Measurements from ENCODE around the gene ZNF8.
"Not testable (repeated sequence)": the region's sequence is repeated elsewhere in the genome, so short reads cannot be mapped to it uniquely, and the experiment has no call there.

Gene ZNF8

GRCh38 chr19:58305932-58306323 lies 27.2 kb downstream of the ZNF8 start:
- H3K9me3 ChIP-seq: no peaks in the 10 kb centered on the region; the same call in 1 of the 2 replicates
- no peak for DNase-seq (ENCODE audit: low spot score in 2 of 2)
- 0 out of 2 replicates have a peak, but pooled peaks cover 4% of the 10 kb centered on the region for H3K4me1 ChIP-seq
- H3K27me3 ChIP-seq (ENCODE audit: low read depth): no peaks in the 10 kb centered on the region
- in situ Hi-C loops (cut with MboI; ENCODE audit: low sequenced_read_pairs): no loop called here
- H3K36me3 ChIP-seq (replicated peaks): peaks cover 42% of the 10 kb centered on the region
- H3K4me3 ChIP-seq: peak overlapping the region; percentile 84

- Histone ChIP-seq H3K36me3 (replicated peaks) (peaks cover 53% of the 10 kb centered on the region), H3K27me3 (ENCODE audit: low read depth) (no peaks in the 10 kb centered on the region), H3K9me3 (no peaks in the 10 kb centered on the region; the same call in 1 of the 2 replicates), H3K4me1 (0 out of 2 replicates have a peak, but pooled peaks cover 4% of the 10 kb centered on the region), H3K4me3 (no peak overlapping the region)
- DNase-seq (ENCODE audit: low spot score in 2 of 2): no peak
- in situ Hi-C loops (cut with MboI; ENCODE audit: low sequenced_read_pairs): no loop called here
These were observed 29.0 kb downstream of the ZNF8 start for GRCh38 chr19:58307736-58308135.

DNA sequence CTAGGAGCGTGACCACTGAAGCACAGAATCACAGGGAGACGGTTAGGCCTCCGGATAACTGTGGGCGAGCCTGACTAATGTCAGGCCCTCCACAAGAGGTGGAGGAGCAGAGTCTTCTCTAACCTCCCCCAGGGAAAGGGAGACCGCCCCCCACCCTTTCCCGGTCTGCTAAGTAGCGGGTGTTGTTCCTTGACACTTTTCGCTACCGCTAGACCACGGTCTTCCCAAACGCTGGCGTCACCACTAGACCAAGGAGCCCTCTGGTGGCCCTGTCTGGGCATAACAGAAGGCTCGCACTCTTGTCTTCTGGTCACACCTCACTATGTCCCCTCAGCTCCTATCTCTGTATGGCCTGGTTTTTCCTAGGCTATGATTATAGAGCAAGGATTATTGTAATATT lies 31.9 kb downstream of the ZNF8 start:
- H3K4me3 ChIP-seq; H3K4me1 ChIP-seq; in situ Hi-C loops (cut with MboI; ENCODE audit: low sequenced_read_pairs); H3K9me3 ChIP-seq; H3K27me3 ChIP-seq (ENCODE audit: low read depth): not testable (repeated sequence)
- H3K36me3 ChIP-seq (replicated peaks): peaks cover 70% of the 10 kb centered on the region
- peak in 1 of 2 experiments; percentile 33 for DNase-seq (ENCODE audit: low spot score in 2 of 2)

DNA sequence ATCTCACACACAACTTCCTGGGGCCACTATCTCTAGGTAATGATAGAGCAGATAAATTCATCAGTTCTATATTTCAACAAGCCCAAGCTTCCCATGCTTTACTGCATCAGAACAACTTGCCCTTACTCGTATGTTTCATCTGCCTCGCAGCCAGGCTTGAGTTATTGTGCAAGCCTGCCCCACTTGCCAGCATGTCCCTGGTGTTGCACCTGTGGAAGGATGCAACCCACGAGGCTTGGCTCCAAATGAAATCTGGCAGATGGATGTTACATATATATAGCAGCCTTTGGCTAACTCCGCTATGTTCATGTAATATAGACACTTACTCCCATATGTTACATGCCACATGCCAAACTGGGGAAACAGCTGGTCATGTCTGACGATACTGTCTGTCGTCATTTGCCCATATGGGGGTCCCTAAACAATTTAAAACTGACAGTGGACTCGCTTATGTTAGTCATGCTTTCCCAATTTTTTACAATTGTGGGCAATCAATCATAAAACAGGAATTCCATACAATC lies 32.6 kb downstream of the ZNF8 start:
- no peak overlapping the region for H3K4me3 ChIP-seq
- H3K9me3 ChIP-seq: no peaks in the 10 kb centered on the region
- no peaks in the 10 kb centered on the region for H3K27me3 ChIP-seq (ENCODE audit: low read depth)
- DNase-seq (ENCODE audit: low spot score in 2 of 2): no peak
- in situ Hi-C loops (cut with MboI; ENCODE audit: low sequenced_read_pairs): no loop called here
- no peaks in the 10 kb centered on the region for H3K4me1 ChIP-seq
- peaks cover 73% of the 10 kb centered on the region for H3K36me3 ChIP-seq (replicated peaks)

DNA sequence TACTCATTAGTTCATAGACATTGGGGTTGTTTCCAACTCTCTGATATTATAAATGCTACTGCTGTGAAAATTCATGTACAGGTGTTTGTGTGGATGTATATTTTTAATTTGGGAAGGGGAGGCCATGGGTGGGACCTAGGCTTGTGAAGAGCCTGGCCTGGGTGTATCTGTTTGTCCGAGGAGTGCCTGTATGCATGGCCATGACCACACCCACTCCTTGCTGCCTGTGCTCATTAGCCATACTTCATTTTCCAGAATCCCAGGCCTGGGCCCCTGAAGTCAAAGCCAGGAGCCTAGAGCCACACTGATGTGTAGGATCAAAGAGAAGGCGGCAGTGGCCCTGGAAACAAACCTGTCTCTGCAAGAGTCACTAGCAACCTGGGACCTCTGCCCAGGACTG lies 36.8 kb downstream of the ZNF8 start:
- in situ Hi-C loops (cut with MboI; ENCODE audit: low sequenced_read_pairs): no loop called here
- no peak overlapping the region for H3K4me3 ChIP-seq
- no peaks in the 10 kb centered on the region for H3K27me3 ChIP-seq (ENCODE audit: low read depth)
- peaks cover 44% of the 10 kb centered on the region for H3K36me3 ChIP-seq (replicated peaks)
- no peaks in the 10 kb centered on the region for H3K4me1 ChIP-seq
- H3K9me3 ChIP-seq: no peaks in the 10 kb centered on the region
- DNase-seq (ENCODE audit: low spot score in 2 of 2): no peak

- no peaks in the 10 kb centered on the region for H3K27me3 ChIP-seq (ENCODE audit: low read depth)
- in situ Hi-C loops (cut with MboI; ENCODE audit: low sequenced_read_pairs): no loop called here
- no peak overlapping the region for H3K4me3 ChIP-seq
- H3K36me3 ChIP-seq (replicated peaks): peaks cover 28% of the 10 kb centered on the region
- no peaks in the 10 kb centered on the region for H3K4me1 ChIP-seq
- H3K9me3 ChIP-seq: no peaks in the 10 kb centered on the region
- peak in 1 of 2 experiments; percentile 55 for DNase-seq (ENCODE audit: low spot score in 2 of 2)
These were observed 38.8 kb downstream of the ZNF8 start for GRCh38 chr19:58317476-58318072.

DNA sequence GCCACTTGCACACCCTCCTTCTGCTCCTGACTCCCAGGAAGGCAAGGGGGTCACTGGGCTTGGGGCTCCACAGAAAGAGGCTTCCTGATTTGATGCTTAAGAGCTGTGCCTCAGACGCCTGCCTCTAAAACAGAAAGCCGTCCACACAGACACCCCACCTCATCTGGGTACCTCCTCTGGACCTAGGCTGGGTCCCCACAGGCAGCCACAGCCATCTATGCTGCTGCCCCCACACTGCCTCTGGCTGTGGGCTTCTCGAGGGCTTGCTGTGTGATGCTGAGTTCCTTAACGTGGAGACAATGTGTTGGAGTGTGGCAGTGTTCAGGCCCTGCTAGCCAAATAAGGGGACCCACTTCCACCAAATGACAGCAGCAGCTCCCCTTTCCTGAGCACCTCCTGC lies 39.5 kb downstream of the ZNF8 start:
- Histone ChIP-seq H3K36me3 (replicated peaks) (peaks cover 21% of the 10 kb centered on the region), H3K27me3 (ENCODE audit: low read depth) (no peaks in the 10 kb centered on the region), H3K4me3 (no peak overlapping the region), H3K4me1 (no peaks in the 10 kb centered on the region), H3K9me3 (no peaks in the 10 kb centered on the region)
- in situ Hi-C loops (cut with MboI; ENCODE audit: low sequenced_read_pairs): no loop called here
- DNase-seq (ENCODE audit: low spot score in 2 of 2): no peak

- Histone ChIP-seq H3K36me3 (replicated peaks) (peaks cover 11% of the 10 kb centered on the region; the same call in 1 of the 2 replicates), H3K4me1 (no peaks in the 10 kb centered on the region), H3K4me3 (no peak overlapping the region), H3K9me3 (no peaks in the 10 kb centered on the region), H3K27me3 (ENCODE audit: low read depth) (no peaks in the 10 kb centered on the region)
- in situ Hi-C loops (cut with MboI; ENCODE audit: low sequenced_read_pairs): no loop called here
- no peak for DNase-seq (ENCODE audit: low spot score in 2 of 2)
These were observed 40.5 kb downstream of the ZNF8 start for GRCh38 chr19:58319241-58319640.

GRCh38 chr19:58325311-58326022 lies 46.7 kb downstream of the ZNF8 start:
- Histone ChIP-seq H3K9me3 (no peaks in the 10 kb centered on the region), H3K4me3 (peak overlapping the region; percentile 99), H3K27me3 (ENCODE audit: low read depth) (no peaks in the 10 kb centered on the region), H3K36me3 (replicated peaks) (no peaks in the 10 kb centered on the region; the same call in none of the 2 replicates), H3K4me1 (peaks cover 13% of the 10 kb centered on the region)
- DNase-seq (ENCODE audit: low spot score in 2 of 2): no peak
- in situ Hi-C loops (cut with MboI; ENCODE audit: low sequenced_read_pairs): no loop called here

GRCh38 chr19:58326501-58326913 lies 47.8 kb downstream of the ZNF8 start:
- peaks cover 13% of the 10 kb centered on the region for H3K4me1 ChIP-seq
- H3K9me3 ChIP-seq: no peaks in the 10 kb centered on the region
- H3K4me3 ChIP-seq: peak overlapping the region; percentile 99
- no peak for DNase-seq (ENCODE audit: low spot score in 2 of 2)
- H3K36me3 ChIP-seq (replicated peaks): no peaks in the 10 kb centered on the region; the same call in none of the 2 replicates
- H3K27me3 ChIP-seq (ENCODE audit: low read depth): no peaks in the 10 kb centered on the region
- in situ Hi-C loops (cut with MboI; ENCODE audit: low sequenced_read_pairs): no loop called here

DNA sequence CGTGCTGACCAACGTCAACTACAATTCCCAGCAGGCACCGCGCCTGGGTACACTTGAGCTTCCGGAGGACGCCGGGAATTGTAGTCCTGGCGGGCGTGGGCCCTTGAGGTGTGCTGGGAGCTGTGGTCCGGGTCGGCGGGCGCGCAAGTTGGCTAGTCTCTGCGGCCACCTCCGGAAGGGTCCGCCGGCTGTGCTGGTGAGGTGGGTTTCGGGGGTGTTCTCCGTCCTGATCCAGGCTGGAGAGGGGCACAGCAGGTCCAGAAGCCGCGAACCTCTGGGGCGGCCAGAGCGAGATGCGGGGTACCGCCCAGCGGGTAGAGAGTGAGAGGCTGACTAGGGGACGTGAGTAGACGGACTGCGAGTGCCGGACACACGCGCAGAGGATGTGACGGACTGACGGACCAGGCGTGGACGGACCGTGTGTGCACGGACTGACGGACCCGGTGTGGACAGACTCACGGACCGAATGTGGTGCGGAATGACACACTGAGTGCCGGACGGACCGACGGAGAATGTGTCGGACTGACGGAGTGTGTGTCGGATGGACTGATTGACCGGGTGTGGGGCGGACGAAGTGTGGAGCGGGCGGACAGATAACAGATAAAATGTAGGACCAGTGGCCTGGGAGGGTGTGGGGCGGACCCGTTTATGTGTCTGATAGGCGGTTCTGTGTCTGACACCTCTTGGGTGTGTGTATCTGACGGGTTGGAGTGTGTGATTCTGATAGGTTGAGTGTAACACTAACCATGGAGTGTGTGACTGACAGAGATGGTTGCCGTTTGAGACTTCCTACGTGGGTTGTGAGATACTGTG lies 48.4 kb downstream of the ZNF8 start, which contains the start of gene ZSCAN22:
Gene ZSCAN22, plus strand, starts transcription at position 81 of the 813 bp plus-strand sequence. CDS start 7,809 bp downstream, outside the sequence.
- in situ Hi-C loops (cut with MboI; ENCODE audit: low sequenced_read_pairs): no loop called here
- H3K4me3 ChIP-seq: peak within 1 kb of the TSS; percentile 99
- no peaks in the 10 kb centered on the region for H3K9me3 ChIP-seq
- peaks cover 13% of the 10 kb centered on the region for H3K4me1 ChIP-seq
- no peaks in the 10 kb centered on the region; the same call in none of the 2 replicates for H3K36me3 ChIP-seq (replicated peaks)
- DNase-seq (ENCODE audit: low spot score in 2 of 2): peak; percentile 95 to 98
- no peaks in the 10 kb centered on the region for H3K27me3 ChIP-seq (ENCODE audit: low read depth)

DNA sequence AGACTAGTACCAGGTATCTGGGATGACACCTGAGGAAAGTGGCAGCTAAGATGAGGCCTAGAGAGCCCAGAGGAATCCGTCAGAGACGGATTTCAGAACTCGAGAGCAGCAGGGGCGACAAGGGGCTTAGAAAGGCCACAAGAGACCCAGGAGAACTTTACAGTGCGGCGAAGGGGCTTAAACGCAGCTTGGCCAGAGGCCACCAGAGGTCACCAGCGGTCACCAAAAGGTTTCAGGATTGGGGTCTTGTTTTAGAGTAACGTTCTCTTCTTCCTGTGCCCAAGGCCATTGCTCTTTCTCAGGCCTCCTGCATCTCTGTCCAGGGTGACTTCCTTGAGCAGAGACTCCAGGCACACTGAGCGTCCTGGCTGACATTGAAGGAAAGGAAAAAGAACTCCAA lies 50.2 kb downstream of the ZNF8 start:
- H3K4me3 ChIP-seq: no peak overlapping the region
- no peaks in the 10 kb centered on the region; the same call in none of the 2 replicates for H3K36me3 ChIP-seq (replicated peaks)
- H3K27me3 ChIP-seq (ENCODE audit: low read depth): no peaks in the 10 kb centered on the region
- DNase-seq (ENCODE audit: low spot score in 2 of 2): peak; percentile 20 to 54
- in situ Hi-C loops (cut with MboI; ENCODE audit: low sequenced_read_pairs): no loop called here
- H3K4me1 ChIP-seq: peaks cover 13% of the 10 kb centered on the region
- H3K9me3 ChIP-seq: no peaks in the 10 kb centered on the region

GRCh38 chr19:58330458-58330857 lies 51.7 kb downstream of the ZNF8 start:
- no peak for DNase-seq (ENCODE audit: low spot score in 2 of 2)
- no peak overlapping the region for H3K4me3 ChIP-seq
- in situ Hi-C loops (cut with MboI; ENCODE audit: low sequenced_read_pairs): no loop called here

More at GRCh38 chr19:58330458-58330857, 51.7 kb downstream of the ZNF8 start:
- Histone ChIP-seq H3K9me3 (no peaks in the 10 kb centered on the region), H3K4me1 (peaks cover 12% of the 10 kb centered on the region), H3K27me3 (ENCODE audit: low read depth) (no peaks in the 10 kb centered on the region), H3K36me3 (replicated peaks) (no peaks in the 10 kb centered on the region; the same call in none of the 2 replicates)
